ENCODE results near the gene BTNL2. TPM values are rescaled to one million over a fixed set of nuclear protein-coding genes. Genes with fewer than 3 reads are reported as not detected.

Gene BTNL2
- total and polyA plus RNA-seq, 2 of the 13 experiments (the other 11 are each of a cell fraction or from before 2014, with no cell fraction given) = not detected

- no peak for TF ChIP-seq RORA (CRISPR knock-in tag; IDR thresholded peaks at IDR 0.05)
- TF ChIP-seq RAD21 (CRISPR knock-in tag; IDR thresholded peaks at IDR 0.05) = peak; percentile 66; the same call in 1 of the 2 replicates
- TF ChIP-seq SMC3 (IDR thresholded peaks at IDR 0.05; ENCODE audit: low read length) = peak; percentile 97
- TF ChIP-seq ZNF746 (CRISPR knock-in tag; IDR thresholded peaks at IDR 0.05) = no peak
Observed at GRCh38 chr6:32415521-32416019, 8.6 kb upstream of the BTNL2 start (continued).

- H3K4me3 ChIP-seq (replicated peaks in 1 of 3; ENCODE audit: insufficient read depth in 1 of 3, low read depth in 2 of 3, low read length in 3 of 3) = no peak overlapping the region
- TF ChIP-seq PPARG (CRISPR knock-in tag; conservative IDR thresholded peaks at IDR 0.05) = peak; percentile 33; the same call in 1 of the 2 replicates
- peak in 1 of 2 experiments; percentile 49; a peak in 1 of 4 replicates for TF ChIP-seq HMGXB4 (CRISPR knock-in tag; IDR thresholded peaks at IDR 0.05; ENCODE audit: borderline replicate concordance in 1 of 2, low read depth in 1 of 2)
- no peak for TF ChIP-seq ETS1 (CRISPR knock-in tag; IDR thresholded peaks at IDR 0.05)
- peak; percentile 51; the same call in 1 of the 2 replicates for TF ChIP-seq ELF3 (CRISPR knock-in tag; IDR thresholded peaks at IDR 0.05)
- TF ChIP-seq ASH2L (IDR thresholded peaks at IDR 0.05; ENCODE audit: insufficient read length, low read depth, low read length) = no peak
- TF ChIP-seq KDM2A (CRISPR knock-in tag; IDR thresholded peaks at IDR 0.05; ENCODE audit: borderline replicate concordance, low read depth) = peak; percentile 77; the same call in 1 of the 2 replicates
- TF ChIP-seq FOSL2 (CRISPR knock-in tag; IDR thresholded peaks at IDR 0.05) = peak; percentile 30; the same call in 1 of the 2 replicates
- TF ChIP-seq CTCF (CRISPR knock-in tag; IDR thresholded peaks at IDR 0.05) = peak; percentile 93
- peak; percentile 37 for TF ChIP-seq IKZF4 (CRISPR knock-in tag; IDR thresholded peaks at IDR 0.05; ENCODE audit: borderline replicate concordance, low read depth, not compliant biosample characterization)
- no peak for TF ChIP-seq ZNF782 (CRISPR knock-in tag; IDR thresholded peaks at IDR 0.05; ENCODE audit: borderline replicate concordance)
- TF ChIP-seq IRF2 (CRISPR knock-in tag; IDR thresholded peaks at IDR 0.05) = peak; percentile 41; the same call in 1 of the 2 replicates
- peak; percentile 79 for TF ChIP-seq XRCC5 (optimal IDR thresholded peaks at IDR 0.05; ENCODE audit: low read length)
- TF ChIP-seq GABPB1 (CRISPR knock-in tag; IDR thresholded peaks at IDR 0.05) = peak; percentile 32; the same call in 1 of the 2 replicates
- TF ChIP-seq ZNF331 (CRISPR knock-in tag; IDR thresholded peaks at IDR 0.05) = peak; percentile 20; the same call in 1 of the 2 replicates
Observed at GRCh38 chr6:32413427-32414047, 6.6 kb upstream of the BTNL2 start.

More at GRCh38 chr6:32413427-32414047, 6.6 kb upstream of the BTNL2 start:
- peak; percentile 88 for ATAC-seq
- no peaks in the 10 kb centered on the region for H3K79me2 ChIP-seq (ENCODE audit: insufficient read depth, low read length)
- peak; percentile 92 for FAIRE-seq
- no peak overlapping the region for H3K9ac ChIP-seq (ENCODE audit: insufficient read depth, low read depth, low read length)
- no peak overlapping the region for H2AFZ ChIP-seq (ENCODE audit: low read length)
- no peaks in the 10 kb centered on the region for H4K20me1 ChIP-seq (ENCODE audit: insufficient read depth, low read length)
- intact Hi-C loops (cut with micrococcal nuclease; ENCODE audit: unreplicated experiment) (loop anchor here (1.0 kb wide), 2 partner anchors 373 to 384 kb away; no protein-coding TSS in a partner anchor), in situ Hi-C loops (cut with HindIII; ENCODE audit: extremely low pct_ligation_motif_present, low pct_unique_long_range_greater_than_20kb) (loop anchor here (5.0 kb wide), 1 partner anchor 384 kb away; no protein-coding TSS in a partner anchor)
- BruUV-seq (replicated peaks) = no TSS peak
- peaks cover 5 to 33% of the 10 kb centered on the region in 2 experiments; a peak in 4 of 5 replicates for H3K27me3 ChIP-seq (ENCODE audit: control insufficient read depth in 1 of 2, insufficient read depth in 2 of 2, low read length in 2 of 2)
- no peak overlapping the region for H3K27ac ChIP-seq (ENCODE audit: extremely low read length, insufficient read depth, low read length)
- ChIA-PET POLR2A (no interaction called here), CTCF (ENCODE audit: low intra/inter-chr PET ratio, low total read pairs) (interaction anchor here (1.0 to 4.8 kb wide), 7 partner anchors 19 to 455 kb away, joined by 4 to 36 read pairs (median 9); no protein-coding TSS in a partner anchor)
- DNase-seq (ENCODE audit: low spot score) = peak; percentile 50
- no peaks in the 10 kb centered on the region for H3K4me1 ChIP-seq (ENCODE audit: insufficient read depth, low read length)
- H3K9me3 ChIP-seq (ENCODE audit: low read length) = no peaks in the 10 kb centered on the region
- WGBS (ENCODE audit: low lambda C conversion rate) = 5% methylated on average over 11 of the region's 11 CpGs
- no peaks in the 10 kb centered on the region for H3K36me3 ChIP-seq (replicated peaks in 1 of 2; ENCODE audit: control insufficient read depth in 1 of 2, insufficient read depth in 2 of 2, low read length in 2 of 2)
- H3K4me2 ChIP-seq (ENCODE audit: low read depth, low read length) = no peak overlapping the region
